Astrocyte (in vitro differentiated cells and primary cell): Measurements from ENCODE around the gene MRPL36. TPM values are rescaled to one million over a fixed set of nuclear protein-coding genes. Genes with fewer than 3 reads are reported as not detected.

Experiments
- DNase-seq: peaks from one replicate; pipeline ENCODE4 v3.0.0-alpha.2; 2010; ENCODE audit warnings: low read depth
- FAIRE-seq: peaks from 2 replicates; lab custom pipeline; 2011; peaks lifted over from hg19 to GRCh38; lab: Jason Lieb, UNC
- H2AFZ ChIP-seq: 2 replicates; pipeline ENCODE4 v1.6.0; 2012; ENCODE audit warnings: low read depth, low read length, inconsistent platforms
- H3K27ac ChIP-seq: 2 replicates; pipeline ENCODE4 v1.5.1; 2011; ENCODE audit warnings: low read depth, low read length, inconsistent platforms
- H3K27me3 ChIP-seq: 2 replicates; pipeline ENCODE4 v1.6.0; 2011; ENCODE audit warnings: low read length, inconsistent platforms; ENCODE audit not compliant: insufficient read depth
- H3K36me3 ChIP-seq: 2 replicates; pipeline ENCODE4 v1.5.1; 2011; ENCODE audit warnings: low read length, inconsistent platforms; ENCODE audit not compliant: insufficient read depth
- H3K4me1 ChIP-seq: 2 replicates; pipeline ENCODE4 v1.5.1; 2011; ENCODE audit warnings: low read length, inconsistent platforms; ENCODE audit not compliant: insufficient read depth
- H3K4me2 ChIP-seq: 2 replicates; pipeline ENCODE4 v1.6.0; 2012; ENCODE audit warnings: low read length, inconsistent platforms
- H3K4me3 ChIP-seq: 2 replicates; pipeline ENCODE4 v1.5.1; 2011; ENCODE audit warnings: low read depth, mild to moderate bottlenecking, low read length, inconsistent platforms; ENCODE audit not compliant: insufficient read depth
- H3K79me2 ChIP-seq: 2 replicates; pipeline ENCODE4 v1.6.0; 2012; ENCODE audit warnings: mild to moderate bottlenecking, low read length, inconsistent platforms; ENCODE audit not compliant: insufficient read depth
- H3K9ac ChIP-seq: 2 replicates; pipeline ENCODE4 v1.6.0; 2012; ENCODE audit warnings: mild to moderate bottlenecking, low read length, inconsistent platforms
- H3K9me3 ChIP-seq: 2 replicates; pipeline ENCODE4 v1.5.1; 2012; ENCODE audit warnings: low read depth, mild to moderate bottlenecking, low read length, inconsistent platforms; ENCODE audit not compliant: insufficient read depth
- H4K20me1 ChIP-seq: 2 replicates; pipeline ENCODE4 v1.6.0; 2012; ENCODE audit warnings: low read length, inconsistent platforms; ENCODE audit not compliant: insufficient read depth
- H3K27ac Mint-ChIP-seq: one replicate; pipeline ENCODE4 v1.8.0; 2021; ENCODE audit warnings: mild to moderate bottlenecking, mixed read lengths; ENCODE audit not compliant: unreplicated experiment
- H3K27me3 Mint-ChIP-seq: one replicate; pipeline ENCODE4 v1.8.0; 2021; ENCODE audit warnings: low read depth, mixed read lengths; ENCODE audit not compliant: unreplicated experiment
- H3K36me3 Mint-ChIP-seq: one replicate; pipeline ENCODE4 v1.8.0; 2021; ENCODE audit warnings: low read depth, mixed read lengths; ENCODE audit not compliant: unreplicated experiment
- H3K4me1 Mint-ChIP-seq: one replicate; pipeline ENCODE4 v1.8.0; 2021; ENCODE audit warnings: low read depth, mixed read lengths; ENCODE audit not compliant: unreplicated experiment
- H3K4me3 Mint-ChIP-seq: one replicate; pipeline ENCODE4 v1.8.0; 2021; ENCODE audit warnings: mild to moderate bottlenecking, moderate library complexity, mixed read lengths; ENCODE audit not compliant: unreplicated experiment
- H3K9me3 Mint-ChIP-seq: one replicate; pipeline ENCODE4 v1.8.0; 2021; ENCODE audit warnings: mild to moderate bottlenecking, mixed read lengths; ENCODE audit not compliant: unreplicated experiment
- CTCF ChIP-seq: IDR thresholded peaks from 2 replicates; pipeline ENCODE4 v1.5.1; 2011; ENCODE audit warnings: low read depth, mild to moderate bottlenecking, inconsistent platforms, low read length, moderate library complexity; ENCODE audit not compliant: insufficient read depth
- EZH2 ChIP-seq: IDR thresholded peaks from 2 replicates; pipeline ENCODE4 v1.6.1; 2012; ENCODE audit warnings: mild to moderate bottlenecking, low read length, inconsistent platforms; ENCODE audit not compliant: insufficient read depth
- total RNA-seq: library from RNA; stranded (reverse); gene quantifications from 2 replicates; pipeline ENCODE4 v1.2.1, GENCODE V29; 2021

MRPL36 gene
- total RNA-seq, 1 donor from 2014 or later: 72.2 TPM

DNA sequence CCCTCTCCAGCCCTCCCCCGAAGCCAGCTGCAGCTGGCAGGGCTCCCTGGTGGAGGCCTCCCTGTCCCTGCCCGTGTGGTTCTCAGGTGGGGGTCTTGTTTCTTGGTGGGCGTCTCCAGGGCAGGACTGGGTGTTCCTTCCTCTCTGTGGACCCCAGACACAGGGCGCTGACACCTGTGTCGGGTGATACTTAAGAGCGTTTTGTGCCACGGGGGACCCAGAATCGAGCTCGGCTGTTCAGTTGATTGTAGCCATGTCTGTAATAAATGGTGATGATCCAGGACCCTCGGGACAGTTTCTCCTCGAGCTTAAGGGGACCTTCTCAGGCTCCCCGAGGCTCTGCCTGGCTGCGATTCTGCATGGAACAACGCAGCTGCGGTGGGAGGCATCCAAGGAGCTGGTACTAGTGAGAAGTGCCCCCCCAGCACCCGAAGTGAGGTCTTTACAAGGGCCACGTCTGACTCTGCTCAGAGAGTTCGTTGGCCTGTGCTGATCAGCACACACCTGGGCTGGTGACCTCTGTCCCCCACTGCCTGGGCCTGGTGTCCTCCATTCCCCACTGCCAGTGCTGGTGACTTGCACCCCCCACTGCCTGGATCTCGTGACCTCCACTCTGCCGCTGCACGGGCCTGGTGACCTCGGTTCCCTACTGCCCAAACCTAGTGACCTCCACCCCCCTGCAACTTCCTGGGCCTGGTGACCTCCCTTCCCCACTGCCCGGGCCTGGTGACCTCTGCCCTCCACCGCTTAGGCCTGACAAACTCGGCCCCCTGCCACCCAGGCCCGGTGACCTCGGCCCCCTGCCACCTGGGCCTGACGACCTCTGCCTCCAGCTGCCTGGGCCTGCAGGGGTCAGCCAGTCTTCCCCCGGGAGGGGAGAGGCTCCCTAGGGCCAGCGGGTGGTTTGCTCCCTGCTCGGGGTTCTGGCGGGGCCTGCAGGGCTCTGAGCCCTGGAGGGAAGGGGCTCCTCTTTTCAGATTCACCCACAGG is 37.5 kb upstream of the MRPL36 start:
- Histone ChIP-seq H3K4me2 (no peak overlapping the region), H3K9me3 (no peaks in the 10 kb centered on the region), H2AFZ (no peak overlapping the region), H3K4me1 (no peaks in the 10 kb centered on the region), H3K79me2 (no peaks in the 10 kb centered on the region), H3K27ac (no peak overlapping the region), H3K27me3 (peaks cover 5% of the 10 kb centered on the region), H3K36me3 (no peaks in the 10 kb centered on the region), H3K4me3 (no peak overlapping the region), H3K9ac (no peak overlapping the region), H4K20me1 (no peaks in the 10 kb centered on the region)
- Mint-ChIP-seq H3K27ac (no peak overlapping the region), H3K36me3 (peaks cover 3% of the 10 kb centered on the region), H3K4me1 (no peaks in the 10 kb centered on the region), H3K27me3 (peaks cover 54% of the 10 kb centered on the region), H3K9me3 (no peaks in the 10 kb centered on the region), H3K4me3 (no peak overlapping the region)
- DNase-seq (no peak), FAIRE-seq (no peak)
- TF ChIP-seq CTCF (no peak), EZH2 (no peak)

- no peak for TF ChIP-seq CTCF
- TF ChIP-seq EZH2: no peak
- H3K27ac Mint-ChIP-seq: no peak overlapping the region
- Histone ChIP-seq H3K27ac (no peak overlapping the region), H3K9me3 (no peaks in the 10 kb centered on the region), H4K20me1 (no peaks in the 10 kb centered on the region), H3K27me3 (peaks cover 3% of the 10 kb centered on the region), H3K79me2 (no peaks in the 10 kb centered on the region), H3K4me3 (no peak overlapping the region), H3K4me1 (no peaks in the 10 kb centered on the region), H2AFZ (no peak overlapping the region), H3K9ac (no peak overlapping the region), H3K36me3 (no peaks in the 10 kb centered on the region), H3K4me2 (no peak overlapping the region)
- peaks cover 3% of the 10 kb centered on the region for H3K36me3 Mint-ChIP-seq
- FAIRE-seq (no peak), DNase-seq (no peak)
- no peaks in the 10 kb centered on the region for H3K9me3 Mint-ChIP-seq
- no peak overlapping the region for H3K4me3 Mint-ChIP-seq
- peaks cover 56% of the 10 kb centered on the region for H3K27me3 Mint-ChIP-seq
- no peaks in the 10 kb centered on the region for H3K4me1 Mint-ChIP-seq
These were observed 36.7 kb upstream of the MRPL36 start for GRCh38 chr5:1836176-1836890.
